ENCODE data around the gene GPR17.

GPR17 gene

GRCh38 chr2:127672341-127673224, 26.6 kb downstream of the GPR17 start:
- FAIRE-seq, result no peak

GRCh38 chr2:127673291-127674069, 27.5 kb downstream of the GPR17 start:
- no peak for FAIRE-seq

GRCh38 chr2:127674241-127675209, 28.6 kb downstream of the GPR17 start:
- FAIRE-seq, result no peak

- FAIRE-seq, result no peak
These were observed 29.6 kb downstream of the GPR17 start, which contains the start of gene LIMS2 for GRCh38 chr2:127675331-127676261. LIMS2 (minus strand) TSS chr2:127675530; CDS start chr2:127675024, 506 bp downstream.

- FAIRE-seq, result no peak
These were observed 31.0 kb downstream of the GPR17 start for GRCh38 chr2:127676906-127677305.

- no peak for FAIRE-seq
These were observed 32.6 kb downstream of the GPR17 start for GRCh38 chr2:127678531-127678930.

GRCh38 chr2:127678991-127679390, 33.0 kb downstream of the GPR17 start:
- no peak for FAIRE-seq

GRCh38 chr2:127679680-127680361, 33.9 kb downstream of the GPR17 start:
- FAIRE-seq, result no peak

GRCh38 chr2:127680706-127681287, 34.8 kb downstream of the GPR17 start:
- FAIRE-seq, result no peak

- FAIRE-seq, result no peak
These were observed 35.4 kb downstream of the GPR17 start for GRCh38 chr2:127681288-127681804.

GRCh38 chr2:127681976-127682857, 36.3 kb downstream of the GPR17 start:
- FAIRE-seq, result no peak

- no peak for FAIRE-seq
These were observed 37.1 kb downstream of the GPR17 start for GRCh38 chr2:127683056-127683455.

GRCh38 chr2:127683757-127684156, 37.8 kb downstream of the GPR17 start:
- no peak for FAIRE-seq

- FAIRE-seq, result no peak
These were observed 39.6 kb downstream of the GPR17 start for GRCh38 chr2:127685410-127686080.

- FAIRE-seq, result no peak
These were observed 42.5 kb downstream of the GPR17 start for GRCh38 chr2:127688405-127688804.

- no peak for FAIRE-seq
These were observed 44.7 kb downstream of the GPR17 start for GRCh38 chr2:127690696-127691095.

GRCh38 chr2:127694986-127695385, 49.0 kb downstream of the GPR17 start:
- no peak for FAIRE-seq

Measured in islet of Langerhans (tissue), 1 donor.